ENCODE data around the gene FAM184A.
"Not testable (repeated sequence)": the region's sequence is repeated elsewhere in the genome, so short reads cannot be mapped to it uniquely, and the experiment has no call there.

FAM184A gene

DNA sequence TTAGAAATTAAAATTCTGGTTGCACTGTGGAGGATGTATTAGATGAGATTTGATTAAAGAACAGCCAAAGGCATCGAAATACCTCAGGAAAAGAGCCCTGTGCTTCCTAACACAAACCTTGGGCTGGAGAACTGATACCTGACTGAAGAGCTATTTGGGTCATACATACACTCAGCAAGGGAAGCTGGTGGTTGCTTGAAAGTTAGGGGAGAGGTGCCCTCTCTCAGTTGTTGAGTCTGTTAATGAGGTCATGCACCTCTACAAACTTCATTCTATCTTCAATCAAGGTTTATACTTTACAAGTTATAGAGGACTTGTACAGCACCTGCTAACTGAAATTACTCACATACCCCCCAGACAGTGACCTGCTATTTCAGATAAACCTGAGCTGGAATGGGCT, 25.5 kb downstream of the FAM184A start:
- no peak for DNase-seq (ENCODE audit: low read depth in 2 of 2)

DNA sequence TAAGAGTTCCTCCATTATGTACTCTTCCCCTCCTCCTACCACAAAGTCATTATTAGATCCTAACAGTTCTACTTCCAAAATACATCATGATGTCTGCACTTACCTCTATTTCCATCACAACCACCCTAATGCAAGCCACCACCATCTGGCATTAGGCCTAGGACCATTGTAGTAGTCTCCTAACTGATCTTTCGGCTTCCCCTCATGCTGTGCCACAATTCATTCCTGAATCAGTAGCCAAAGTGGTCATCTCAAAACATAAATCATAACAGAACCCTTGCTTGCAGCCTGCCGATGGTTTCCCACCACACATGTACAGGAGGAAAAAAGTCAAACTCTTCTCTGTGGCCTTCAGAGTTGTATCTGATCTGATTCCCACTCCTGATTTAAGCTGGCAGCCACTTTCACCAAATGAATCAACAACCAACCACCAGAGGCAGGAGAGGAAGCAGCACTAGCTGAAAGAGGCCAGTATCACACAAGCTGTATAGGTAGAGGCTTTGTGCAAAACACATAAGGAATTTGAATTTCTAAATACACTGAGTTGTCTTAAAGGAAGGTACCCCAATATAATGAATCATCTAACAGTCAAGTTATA, 26.1 kb downstream of the FAM184A start:
- DNase-seq (ENCODE audit: low read depth in 2 of 2) = peak in 1 of 2 donors; percentile 8

DNA sequence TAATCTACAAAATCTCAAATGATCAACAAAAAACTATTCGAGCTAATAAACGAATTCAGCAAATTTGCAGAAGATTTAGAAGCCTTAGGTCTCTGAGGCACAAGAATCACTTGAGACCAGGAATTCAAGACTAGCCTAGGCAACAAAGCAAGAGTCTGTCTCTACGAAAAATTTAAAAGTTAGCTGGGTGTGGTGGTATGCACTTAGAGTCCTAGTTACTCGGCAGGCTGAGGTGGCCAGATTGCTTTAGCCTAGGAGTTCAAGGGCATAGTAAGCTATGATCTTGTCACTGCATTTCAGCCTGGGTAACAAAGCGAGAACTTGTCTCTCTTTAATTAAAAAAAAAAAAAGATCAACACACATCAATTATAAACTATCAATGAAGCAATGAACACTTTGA, 34.2 kb downstream of the FAM184A start:
- DNase-seq (ENCODE audit: low read depth in 2 of 2) = no peak

DNA sequence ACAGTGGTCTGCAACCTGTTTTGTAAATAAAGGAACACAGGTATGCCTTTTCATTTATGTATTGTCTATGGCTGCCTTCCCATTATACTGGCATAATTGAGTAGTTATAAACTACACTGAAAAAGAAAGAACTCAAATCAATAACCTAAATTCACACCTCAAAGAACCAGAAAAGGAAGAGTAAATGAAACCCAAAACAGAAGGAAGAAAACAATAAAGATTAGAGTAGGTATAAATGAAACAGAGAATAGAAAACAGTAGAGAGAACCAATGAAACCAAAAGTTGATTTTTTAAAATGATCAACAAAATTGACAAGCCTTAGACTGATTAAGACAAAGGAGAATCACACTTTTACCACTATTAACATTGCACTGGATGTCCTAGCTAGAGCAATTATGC, 34.7 kb downstream of the FAM184A start:
- no peak for DNase-seq (ENCODE audit: low read depth in 2 of 2)

DNA sequence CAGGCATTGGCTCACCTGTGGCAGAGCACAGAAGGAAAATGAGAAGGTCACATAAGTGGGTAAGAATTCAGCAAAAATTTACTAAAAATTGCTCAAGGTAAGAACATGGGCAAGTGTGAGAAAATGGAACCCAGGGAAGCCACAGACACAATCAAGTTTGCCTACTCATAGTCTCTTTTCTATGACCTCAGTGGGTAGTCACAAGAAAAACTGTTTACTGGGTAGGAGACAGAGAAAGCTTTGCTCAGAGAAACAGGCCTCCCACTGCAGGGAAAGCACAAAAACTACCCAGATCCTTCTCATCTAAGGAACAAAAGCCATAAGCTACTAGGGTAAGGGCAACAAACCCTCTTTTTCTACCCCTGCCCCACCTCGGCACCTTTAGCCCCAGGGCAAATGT, 35.2 kb downstream of the FAM184A start:
- no peak for DNase-seq (ENCODE audit: low read depth in 2 of 2)

DNA sequence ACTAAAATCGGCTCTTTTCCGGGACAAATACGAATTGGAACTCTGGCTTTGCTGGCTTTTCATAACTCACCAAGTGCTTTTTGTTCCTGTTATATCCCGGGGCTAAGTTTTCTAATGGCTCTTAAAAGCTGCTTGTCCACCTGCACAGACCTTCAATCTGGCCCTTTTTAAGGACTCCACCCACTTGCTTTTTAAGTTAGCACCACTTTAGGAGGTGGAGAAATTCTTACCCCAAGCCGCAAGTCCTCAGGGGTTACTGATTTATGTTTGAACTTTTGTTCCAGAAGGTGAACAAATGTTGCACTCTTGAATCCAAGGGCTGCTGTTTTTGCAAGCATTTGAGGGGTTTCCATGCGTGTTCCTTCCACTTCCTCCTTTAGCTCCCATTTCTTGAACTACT, 37.8 kb downstream of the FAM184A start:
- DNase-seq (ENCODE audit: low read depth in 2 of 2) = no peak

DNA sequence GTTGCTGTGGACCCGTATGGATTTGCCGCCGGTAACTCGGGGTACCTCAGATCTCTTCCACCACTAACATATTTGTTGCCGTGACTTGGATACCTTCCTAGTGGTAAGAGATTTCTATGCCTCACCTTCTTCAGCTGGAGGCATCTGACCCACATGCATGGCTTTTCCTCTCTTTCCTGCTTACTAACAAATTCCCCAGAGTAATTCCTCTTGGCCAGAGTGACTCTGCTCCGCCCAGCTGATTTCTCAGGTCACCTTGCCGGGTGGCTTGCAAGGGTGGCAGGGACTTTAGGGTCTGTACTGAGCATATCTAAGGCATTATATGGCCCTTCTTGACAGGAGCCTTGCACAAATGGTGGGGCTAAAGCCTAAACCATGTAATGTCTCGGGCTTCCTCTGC, 38.2 kb downstream of the FAM184A start:
- no peak for DNase-seq (ENCODE audit: low read depth in 2 of 2)

DNA sequence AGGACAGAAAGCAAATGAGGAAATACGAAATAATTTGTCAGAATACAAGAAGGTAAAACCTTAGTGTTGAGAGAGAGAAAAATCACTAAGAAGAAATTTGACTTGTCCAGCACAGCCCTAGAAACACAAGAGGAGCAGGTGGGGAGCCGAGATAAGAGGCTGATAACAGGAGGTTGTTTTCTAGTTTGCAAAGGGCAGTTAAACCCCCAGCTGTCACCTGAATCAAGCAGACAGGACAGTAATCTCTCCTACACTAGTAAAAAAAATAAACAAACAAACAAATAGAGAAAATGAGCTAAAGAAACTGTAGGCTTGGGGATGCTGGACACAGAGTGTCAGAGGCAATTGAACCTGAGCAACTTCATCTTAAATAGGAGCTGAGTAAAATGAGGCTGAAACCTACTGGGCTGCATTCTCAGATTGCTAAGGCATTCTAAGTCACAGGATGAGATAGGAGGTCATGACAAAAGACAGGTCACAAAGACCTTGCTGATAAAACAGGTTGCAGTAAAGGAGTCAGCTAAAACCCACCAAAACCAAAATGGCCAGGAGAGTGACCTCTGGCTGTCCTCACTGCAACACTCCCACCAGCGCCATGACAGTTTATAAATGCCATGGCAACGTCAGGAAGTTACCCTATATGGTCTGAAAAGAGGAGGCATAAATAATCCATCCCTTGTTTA, 40.4 kb downstream of the FAM184A start:
- DNase-seq (ENCODE audit: low read depth in 2 of 2) = no peak

DNA sequence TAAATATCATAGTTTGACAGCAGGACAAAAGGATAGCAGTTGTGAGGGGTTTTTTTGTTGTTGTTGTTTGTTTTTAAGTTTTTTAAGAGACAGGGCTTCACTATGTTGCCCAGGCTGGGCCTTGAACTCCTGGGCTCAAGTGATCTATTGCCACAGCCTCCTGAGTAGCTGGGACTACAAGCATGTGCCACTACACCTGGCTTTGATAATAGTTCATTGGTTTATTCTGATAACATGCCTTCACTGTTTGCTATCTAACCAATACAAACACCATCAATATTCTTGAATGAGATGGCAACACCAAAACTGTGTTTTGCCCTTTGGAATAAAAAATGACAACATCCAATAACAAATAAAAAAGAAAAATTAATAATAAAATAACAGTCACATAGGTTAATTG, 41.2 kb downstream of the FAM184A start:
- DNase-seq (ENCODE audit: low read depth in 2 of 2) = no peak

DNA sequence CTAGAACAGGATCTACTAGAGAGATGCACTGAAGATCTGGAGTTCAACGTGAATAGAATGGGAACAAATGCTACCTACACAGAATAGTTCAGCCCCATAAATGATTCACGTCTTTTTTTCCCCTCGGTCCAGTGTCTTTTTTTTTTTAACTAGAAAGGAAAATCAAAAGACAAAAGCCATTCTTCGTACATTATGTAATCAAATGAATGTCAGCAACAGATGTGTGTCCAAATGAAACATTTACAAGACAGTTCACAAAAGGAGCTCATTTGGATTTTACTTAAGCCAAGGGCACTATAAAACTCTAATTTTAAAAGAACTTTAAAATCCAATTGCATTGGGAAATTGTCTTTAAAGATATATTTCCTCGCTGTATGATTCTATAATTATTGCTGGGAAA, 42.4 kb downstream of the FAM184A start:
- DNase-seq (ENCODE audit: low read depth in 2 of 2) = no peak

DNA sequence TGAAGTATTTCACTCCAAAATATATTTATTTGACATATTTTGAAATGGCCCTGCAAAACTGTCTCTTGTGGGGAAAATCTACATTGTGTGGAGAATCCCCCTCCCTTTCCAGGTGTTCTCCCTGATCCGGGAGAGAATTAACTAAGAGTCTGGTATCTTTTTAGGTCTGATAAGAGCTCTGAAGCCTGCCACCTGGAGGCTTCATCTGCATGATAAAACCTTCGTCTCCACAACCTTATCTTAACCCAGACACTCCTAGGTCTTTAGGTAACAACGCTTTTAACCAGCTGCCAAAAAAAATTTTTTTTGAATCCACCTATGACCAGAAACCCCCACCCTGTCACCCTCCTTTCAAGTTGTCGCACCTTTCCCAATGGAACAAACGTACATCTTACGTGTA, 43.0 kb downstream of the FAM184A start:
- DNase-seq (ENCODE audit: low read depth in 2 of 2) = no peak

DNA sequence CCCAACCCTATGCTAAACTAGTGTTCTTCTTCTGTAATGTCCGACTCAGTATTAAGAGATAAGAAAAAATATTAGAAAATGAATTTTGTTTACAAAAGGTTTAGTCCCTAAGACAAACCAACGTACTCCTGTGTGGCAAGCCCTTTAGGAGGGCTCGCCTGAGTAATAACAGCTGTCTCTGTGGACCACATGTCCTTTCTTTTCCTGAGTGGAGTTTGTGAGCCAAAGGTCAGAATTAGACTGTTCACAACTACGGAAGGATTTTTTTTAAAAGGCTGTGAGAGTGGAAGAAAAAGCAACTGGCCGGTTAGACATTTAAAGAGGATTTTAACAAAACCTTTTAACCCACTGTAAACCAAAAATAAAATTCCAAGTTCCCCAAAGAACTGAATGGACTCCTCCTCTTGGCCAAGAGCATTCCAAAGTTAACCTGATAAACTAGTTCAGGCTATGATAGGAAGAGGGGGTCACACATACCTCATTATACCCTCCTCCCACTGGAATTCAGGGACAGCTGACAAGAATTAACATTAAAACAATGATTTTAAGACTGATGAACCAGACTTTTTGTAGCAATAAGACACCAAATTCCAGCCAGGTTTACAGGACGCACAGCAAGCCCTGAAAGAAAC, 43.5 kb downstream of the FAM184A start:
- no peak for DNase-seq (ENCODE audit: low read depth in 2 of 2)

DNA sequence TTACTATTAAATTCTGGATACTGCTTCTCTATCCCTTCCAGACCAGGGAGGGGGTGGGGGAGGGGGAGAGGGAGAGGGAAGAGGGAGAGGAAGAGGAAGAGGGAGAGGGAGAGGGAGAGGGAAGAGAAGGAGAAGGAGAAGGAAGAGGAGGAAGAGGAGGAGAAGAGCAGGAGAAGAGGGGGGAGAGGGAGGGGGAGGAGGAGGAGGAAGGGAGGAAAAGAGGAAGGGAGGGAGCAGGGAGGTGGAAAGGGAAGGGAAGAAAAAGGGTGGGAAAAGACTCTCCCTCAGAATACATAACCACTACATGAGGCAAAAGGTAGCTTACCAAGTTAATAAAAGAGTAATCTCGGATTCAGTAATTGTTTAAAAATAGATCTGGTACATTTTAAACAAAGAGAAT, 46.0 kb downstream of the FAM184A start:
- DNase-seq (ENCODE audit: low read depth in 2 of 2) = no peak

DNA sequence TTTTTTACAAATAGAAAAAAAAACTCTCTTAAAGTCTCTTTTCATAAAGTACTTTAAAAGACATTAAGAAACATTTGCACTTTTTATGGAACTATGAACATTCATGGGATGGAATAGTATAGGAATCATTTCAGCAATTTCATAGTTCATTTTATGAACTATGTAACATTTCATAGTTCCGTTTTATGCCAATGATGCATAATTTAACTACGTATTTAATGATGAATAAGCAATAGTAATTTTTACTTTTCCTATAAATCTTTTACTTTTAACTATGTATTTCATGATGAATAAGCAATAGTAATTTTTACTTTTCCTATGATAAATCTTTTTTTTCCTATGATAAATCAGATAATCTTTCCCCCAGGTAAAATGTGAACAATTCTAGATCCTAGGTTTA, 47.7 kb downstream of the FAM184A start:
- no peak for DNase-seq (ENCODE audit: low read depth in 2 of 2)

DNA sequence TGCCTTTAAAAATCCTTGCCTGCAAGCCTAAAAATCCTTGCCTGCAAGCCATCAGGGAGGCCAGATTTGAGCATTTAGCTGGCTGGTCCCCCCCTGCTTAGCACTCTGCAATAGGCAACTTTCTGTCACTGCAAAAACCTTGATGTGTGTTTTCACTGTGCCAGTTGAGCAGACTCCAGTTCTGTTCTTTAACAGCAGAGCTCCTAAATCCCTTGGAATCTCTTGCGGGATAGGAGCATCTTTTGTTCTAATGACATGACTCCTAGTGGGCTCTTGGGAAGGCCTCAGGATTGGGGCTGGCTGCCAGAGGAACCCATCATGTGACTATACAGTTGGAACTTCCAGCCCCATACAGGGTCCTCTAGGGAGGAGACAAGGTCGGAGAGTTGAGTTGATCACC, 50.4 kb downstream of the FAM184A start:
- DNase-seq (ENCODE audit: low read depth in 2 of 2) = no peak

DNA sequence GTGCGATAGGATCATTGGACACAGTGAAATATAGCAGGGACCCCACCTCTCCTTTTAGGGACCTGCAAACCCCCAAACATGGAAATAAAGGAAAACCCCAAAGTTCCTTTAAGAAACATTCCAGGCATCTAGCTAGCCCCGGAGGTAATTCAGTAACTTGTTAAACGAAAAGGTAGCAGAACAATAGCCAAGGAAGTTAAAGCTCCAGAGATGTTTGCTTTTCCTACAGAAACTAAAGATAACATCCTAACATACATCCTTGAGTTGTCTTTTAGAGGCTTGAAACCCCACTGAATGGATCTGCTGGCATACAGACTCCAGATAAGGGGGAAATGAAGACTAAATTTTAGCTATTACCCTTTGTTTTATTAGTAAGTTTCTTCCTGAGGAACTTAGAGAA, 51.0 kb downstream of the FAM184A start:
- no peak for DNase-seq (ENCODE audit: low read depth in 2 of 2)

DNA sequence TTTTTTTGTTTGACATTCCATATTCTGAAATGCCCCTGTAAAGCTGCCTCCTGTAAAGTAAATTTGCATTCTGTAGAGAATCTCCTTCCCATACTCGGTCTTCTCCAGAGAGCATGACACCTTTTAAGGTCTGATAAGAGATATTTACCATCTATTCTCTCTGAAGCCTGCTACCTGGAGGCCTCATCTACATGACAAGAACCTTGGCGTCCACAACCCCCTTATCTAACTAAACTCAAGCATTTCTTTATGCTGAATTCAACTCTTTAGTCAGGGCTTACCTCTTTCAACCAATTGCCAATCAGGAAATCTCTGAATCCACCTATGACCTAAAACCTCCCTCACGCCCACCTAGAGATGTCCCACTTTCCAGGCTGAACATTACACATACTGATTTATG, 51.6 kb downstream of the FAM184A start:
- no peak for DNase-seq (ENCODE audit: low read depth in 2 of 2)

DNA sequence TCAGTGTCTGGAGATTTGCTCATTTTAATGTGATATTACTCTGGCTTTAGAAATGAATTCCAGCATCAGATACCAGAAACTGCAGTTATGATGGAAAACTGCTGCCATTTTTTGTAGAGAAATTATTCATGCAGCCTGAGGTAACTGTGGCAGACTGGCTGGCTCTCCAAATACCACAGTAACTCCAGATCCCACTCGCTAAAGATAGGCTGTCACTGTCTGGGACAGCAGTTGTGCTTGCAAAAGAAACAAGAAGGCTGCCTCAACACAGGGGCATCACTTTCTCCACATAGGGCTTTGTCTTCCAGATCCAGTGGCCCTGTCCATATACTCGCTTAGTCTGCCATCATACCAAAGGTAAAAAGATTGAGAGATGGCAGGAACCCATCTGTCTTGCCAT, 52.7 kb downstream of the FAM184A start:
- no peak for DNase-seq (ENCODE audit: low read depth in 2 of 2)

DNA sequence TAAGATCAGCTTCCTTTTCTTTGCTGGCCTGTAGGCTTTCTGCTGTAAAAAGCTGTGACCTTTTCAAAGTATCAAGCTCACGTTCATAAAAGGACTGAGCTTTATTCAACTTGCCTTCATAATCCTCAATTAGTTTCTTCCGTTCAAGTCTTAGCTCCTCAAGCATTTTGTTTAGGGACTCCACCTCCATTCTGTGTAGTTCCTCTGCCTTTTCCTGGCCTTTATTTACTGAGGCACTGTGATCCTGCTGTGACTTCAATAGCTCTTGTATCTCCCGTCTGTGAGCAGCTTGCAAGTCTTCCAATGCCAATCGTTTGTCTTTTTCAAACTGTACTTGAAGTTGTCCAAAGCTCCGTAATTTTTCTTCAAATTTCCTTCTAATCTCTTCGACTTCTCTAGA, 54.4 kb downstream of the FAM184A start:
- DNase-seq (ENCODE audit: low read depth in 2 of 2) = no peak

DNA sequence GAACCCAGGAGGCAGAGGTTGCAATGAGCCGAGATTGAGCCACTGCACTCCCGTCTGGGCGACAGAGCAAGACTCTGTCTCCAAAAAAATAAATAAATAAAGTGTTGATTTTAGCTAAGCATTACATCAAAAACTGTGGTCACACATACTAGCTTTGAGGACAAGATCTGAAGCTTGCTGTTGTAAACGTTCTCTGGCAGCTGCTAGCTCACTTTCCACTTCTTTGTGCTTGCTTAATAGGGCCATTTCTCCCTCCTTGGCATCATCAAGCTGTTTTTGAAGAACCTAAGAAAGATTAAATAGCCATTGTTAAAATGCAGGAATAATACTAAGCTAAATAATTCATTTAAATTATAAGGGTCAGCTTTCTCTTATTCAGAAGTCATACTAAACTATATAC, 55.7 kb downstream of the FAM184A start:
- DNase-seq (ENCODE audit: low read depth in 2 of 2) = no peak

DNA sequence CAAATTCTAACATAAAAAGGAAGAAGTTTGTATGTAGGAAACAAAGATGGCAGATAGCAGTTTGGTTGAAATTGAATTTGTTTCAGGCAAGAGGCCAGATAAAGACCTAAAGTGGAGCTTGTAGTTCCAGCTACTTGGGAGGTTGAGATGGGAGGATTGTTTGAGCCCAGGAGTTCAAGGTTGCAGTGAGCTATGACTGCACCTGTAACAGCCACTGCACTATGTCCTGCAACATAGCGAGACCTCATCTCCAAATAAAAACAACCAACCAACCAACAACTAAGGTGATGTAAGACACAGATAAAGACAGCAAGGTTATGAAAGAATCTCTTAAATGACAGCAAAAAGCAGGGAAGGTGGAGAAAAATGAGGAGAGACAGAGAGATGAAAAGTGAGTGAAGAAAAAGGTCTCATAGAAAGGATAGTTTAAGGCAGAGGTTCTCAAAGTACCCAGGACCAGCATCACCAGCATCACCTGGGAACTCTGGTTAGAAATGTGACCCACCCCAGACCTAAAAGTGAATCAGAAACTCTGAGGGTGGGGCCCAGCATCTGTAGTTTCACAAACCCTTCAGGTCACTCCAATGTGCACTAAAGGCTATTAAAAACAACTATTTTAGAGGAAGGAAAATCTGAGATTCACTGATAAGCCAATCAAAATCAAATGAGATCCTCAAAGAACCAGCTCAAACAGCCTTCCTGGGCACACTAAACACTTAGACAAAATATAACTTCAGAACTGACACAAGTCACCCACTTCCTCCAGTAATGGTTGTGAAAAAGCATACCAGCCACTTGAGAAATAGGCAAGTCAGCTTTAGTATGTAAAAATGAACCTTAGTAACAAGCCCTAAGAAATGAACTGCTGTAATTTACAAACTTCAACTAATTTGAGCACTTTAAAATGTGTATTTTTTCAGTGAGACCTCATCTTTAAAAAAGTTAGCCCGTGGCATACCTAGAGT, 57.6 kb downstream of the FAM184A start:
- DNase-seq (ENCODE audit: low read depth in 2 of 2) = no peak

DNA sequence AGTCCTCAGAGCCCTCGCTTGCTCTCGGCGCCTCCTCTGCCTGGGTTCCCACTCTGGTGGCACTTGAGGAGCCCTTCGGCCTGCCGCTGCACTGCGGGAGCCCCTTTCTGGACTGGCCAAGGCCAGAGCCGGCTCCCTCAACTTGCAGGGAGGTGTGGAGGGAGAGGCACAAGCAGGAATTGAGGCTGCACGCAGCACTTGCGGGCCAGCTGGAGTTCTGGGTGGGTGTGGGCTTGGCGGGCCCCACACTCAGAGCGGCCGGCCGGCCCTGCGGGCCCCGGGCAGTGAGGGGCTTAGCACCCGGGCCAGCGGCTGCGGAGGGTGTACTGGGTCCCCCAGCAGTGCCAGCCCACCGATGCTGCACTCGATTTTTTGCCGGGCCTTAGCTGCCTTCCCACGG, 63.3 kb downstream of the FAM184A start:
- not testable (repeated sequence) for DNase-seq (ENCODE audit: low read depth in 2 of 2)

All from stimulated activated CD8-positive, alpha-beta memory T cell treated with anti-CD3 and anti-CD28 coated beads, Interleukin-2, amount 100 ng/mL, for 48 hours (primary cell).